GM23248 (cell line): ENCODE measurements around the gene VLDLR. TPM values are rescaled to one million over a fixed set of nuclear protein-coding genes. Genes with fewer than 3 reads are reported as not detected.

Source experiments
- DNase-seq: peaks from one replicate; pipeline ENCODE4 v3.0.0-alpha.2; 2015
- H2AFZ ChIP-seq: fragments of 200-600 bp; sonication (generic); 2 replicates; pipeline ENCODE4 v1.6.1; 2016; ENCODE audit warnings: antibody characterized with exemption
- H3F3A ChIP-seq: fragments of 200-600 bp; sonication (generic); 2 replicates; pipeline ENCODE4 v1.6.1; 2016; ENCODE audit warnings: mild to moderate bottlenecking, antibody characterized with exemption, mixed run types; ENCODE audit not compliant: insufficient read depth
- H3K27ac ChIP-seq: fragments of 200-600 bp; sonication (generic); 2 replicates; pipeline ENCODE4 v1.5.1; 2016; ENCODE audit warnings: mild to moderate bottlenecking
- H3K27me3 ChIP-seq: fragments of 200-600 bp; sonication (generic); replicated peaks from 2 replicates; pipeline ENCODE4 v1.6.1; 2016; ENCODE audit warnings: mild to moderate bottlenecking; ENCODE audit not compliant: insufficient read depth
- H3K36me3 ChIP-seq: fragments of 200-600 bp; sonication (generic); 2 replicates; pipeline ENCODE4 v1.6.1; 2016; ENCODE audit warnings: low read depth, mild to moderate bottlenecking
- H3K4me1 ChIP-seq: fragments of 200-600 bp; sonication (generic); 2 replicates; pipeline ENCODE4 v1.6.1; 2016; ENCODE audit warnings: mild to moderate bottlenecking; ENCODE audit not compliant: insufficient read depth
- H3K4me2 ChIP-seq: fragments of 200-600 bp; sonication (generic); one replicate; pipeline ENCODE4 v1.6.1; 2016; ENCODE audit warnings: mild to moderate bottlenecking; ENCODE audit not compliant: unreplicated experiment
- H3K4me3 ChIP-seq: fragments of 200-600 bp; sonication (generic); 2 replicates; pipeline ENCODE4 v1.5.1; 2016; ENCODE audit warnings: mild to moderate bottlenecking
- H3K79me2 ChIP-seq: fragments of 200-600 bp; sonication (generic); 2 replicates; pipeline ENCODE4 v1.6.1; 2016; ENCODE audit warnings: mild to moderate bottlenecking; ENCODE audit not compliant: insufficient read depth
- H3K9ac ChIP-seq: fragments of 200-600 bp; sonication (generic); 2 replicates; pipeline ENCODE4 v1.6.1; 2016; ENCODE audit warnings: mild to moderate bottlenecking
- H3K9me2 ChIP-seq: fragments of 200-600 bp; sonication (generic); 2 replicates; pipeline ENCODE4 v1.6.1; 2016; ENCODE audit warnings: mixed run types, mild to moderate bottlenecking, moderate library complexity; ENCODE audit not compliant: insufficient read depth
- H3K9me3 ChIP-seq: fragments of 200-600 bp; sonication (generic); one replicate; pipeline ENCODE4 v1.6.1; 2017; ENCODE audit warnings: low read depth
- H4K20me1 ChIP-seq: fragments of 200-600 bp; sonication (generic); 2 replicates; pipeline ENCODE4 v1.6.0; 2016; ENCODE audit not compliant: insufficient read depth
- EZH2 ChIP-seq: fragments of 200-600 bp; sonication (generic); IDR thresholded peaks from 2 replicates; pipeline ENCODE4 v1.6.1; 2018; ENCODE audit warnings: antibody characterized with exemption, mild to moderate bottlenecking; ENCODE audit not compliant: insufficient read depth, poor library complexity, severe bottlenecking
- EZH2phosphoT487 ChIP-seq: fragments of 200-600 bp; sonication (generic); IDR thresholded peaks from 2 replicates; pipeline ENCODE4 v1.6.1; 2018; ENCODE audit warnings: antibody characterized with exemption, moderate library complexity, mild to moderate bottlenecking, low read depth; ENCODE audit not compliant: insufficient read depth
- WGBS, 2 experiments: methylation state at CpG; one replicate each; pipeline ENCODE4 v1.1.6; 2015 to 2017; ENCODE audit warnings: low lambda C conversion rate in 2 of 2, low coverage in 1 of 2; ENCODE audit errors: missing lambda C conversion rate in 2 of 2; 5-methylcytosine and 5-hydroxymethylcytosine counted together
- in situ Hi-C: fragments of 300-500 bp; cut with MboI; formaldehyde crosslinking; loops from 2 replicates; pipeline ENCODE4 v1.15.0; 2020
- polyA plus RNA-seq: library from polyadenylated mRNA; unstranded; fragments of >200 nt; fragmentation: Nextera tagmentation; extraction: Ambion mirVana; gene quantifications from 2 replicates; pipeline ENCODE4 v1.2.1, GENCODE V29; 2016
- total RNA-seq: library from RNA; depleted of rRNA; stranded (reverse); fragments of >200 nt; shearing (Covaris generic); gene quantifications from 2 replicates; pipeline ENCODE4 v1.2.3, GENCODE V29; 2014

Gene VLDLR
- total and polyA plus RNA-seq, 2 experiments from 2014 or later = 15.1 to 29.2 TPM

- peaks cover 13% of the 10 kb centered on the region; the same call in 1 of the 2 replicates for H3F3A ChIP-seq
- no peaks in the 10 kb centered on the region for H4K20me1 ChIP-seq
- peaks cover 48% of the 10 kb centered on the region for H3K79me2 ChIP-seq
- H3K4me2 ChIP-seq = peak overlapping the region; percentile 85
- peak overlapping the region; percentile 90 for H2AFZ ChIP-seq
- no peaks in the 10 kb centered on the region for H3K27me3 ChIP-seq
- H3K4me1 ChIP-seq = peaks cover 6% of the 10 kb centered on the region; the same call in 1 of the 2 replicates
- in situ Hi-C loops = no loop called here
- DNase-seq = peak; percentile 73
- H3K27ac ChIP-seq = peak overlapping the region; percentile 69
- no peaks in the 10 kb centered on the region for H3K9me2 ChIP-seq
- no peaks in the 10 kb centered on the region for H3K36me3 ChIP-seq
- 1 to 2% methylated on average over 72 to 76 of the region's 82 CpGs for WGBS, 2 experiments
- TF ChIP-seq EZH2phosphoT487 = no peak
- no peak for TF ChIP-seq EZH2
- H3K4me3 ChIP-seq = peak overlapping the region; percentile 83
- no peaks in the 10 kb centered on the region for H3K9me3 ChIP-seq
- peak overlapping the region; percentile 80 for H3K9ac ChIP-seq
Measured at GRCh38 chr9:2622461-2623287, 1.1 kb downstream of the VLDLR start.

GRCh38 chr9:2623288-2624050, 1.9 kb downstream of the VLDLR start:
- Histone ChIP-seq H3K9me2 (no peaks in the 10 kb centered on the region), H3K4me3 (peak overlapping the region; percentile 83), H3K4me1 (peaks cover 6% of the 10 kb centered on the region; the same call in 1 of the 2 replicates), H3K9ac (peak overlapping the region; percentile 80), H3K36me3 (no peaks in the 10 kb centered on the region), H3F3A (peaks cover 13% of the 10 kb centered on the region; the same call in 1 of the 2 replicates), H3K27ac (peak overlapping the region; percentile 69; the same call in 1 of the 2 replicates), H2AFZ (peak overlapping the region; percentile 90), H3K9me3 (no peaks in the 10 kb centered on the region), H4K20me1 (no peaks in the 10 kb centered on the region), H3K27me3 (no peaks in the 10 kb centered on the region), H3K4me2 (peak overlapping the region; percentile 85), H3K79me2 (peaks cover 56% of the 10 kb centered on the region)
- no peak for TF ChIP-seq EZH2
- TF ChIP-seq EZH2phosphoT487 = no peak
- in situ Hi-C loops = no loop called here
- WGBS, 2 experiments = 25 to 26% methylated on average over 30 to 34 of the region's 34 CpGs
- peak; percentile 67 for DNase-seq

GRCh38 chr9:2624051-2624682, 2.6 kb downstream of the VLDLR start:
- H3K4me3 ChIP-seq = peak overlapping the region; percentile 83; the same call in 1 of the 2 replicates
- H3K36me3 ChIP-seq = no peaks in the 10 kb centered on the region
- H3K27ac ChIP-seq = no peak overlapping the region
- no peaks in the 10 kb centered on the region for H3K9me2 ChIP-seq
- H3K9me3 ChIP-seq = no peaks in the 10 kb centered on the region
- no peaks in the 10 kb centered on the region for H3K27me3 ChIP-seq
- no peak overlapping the region for H2AFZ ChIP-seq
- H4K20me1 ChIP-seq = no peaks in the 10 kb centered on the region
- no peak overlapping the region for H3K9ac ChIP-seq
- DNase-seq = no peak
- peaks cover 13% of the 10 kb centered on the region; the same call in 1 of the 2 replicates for H3F3A ChIP-seq
- TF ChIP-seq EZH2phosphoT487 (no peak), EZH2 (no peak)
- in situ Hi-C loops = no loop called here
- WGBS, 2 experiments = 94 to 95% methylated on average over 1 of the region's 1 CpG
- H3K79me2 ChIP-seq = peaks cover 63% of the 10 kb centered on the region
- H3K4me1 ChIP-seq = peaks cover 9% of the 10 kb centered on the region
- H3K4me2 ChIP-seq = peak overlapping the region; percentile 85

DNA sequence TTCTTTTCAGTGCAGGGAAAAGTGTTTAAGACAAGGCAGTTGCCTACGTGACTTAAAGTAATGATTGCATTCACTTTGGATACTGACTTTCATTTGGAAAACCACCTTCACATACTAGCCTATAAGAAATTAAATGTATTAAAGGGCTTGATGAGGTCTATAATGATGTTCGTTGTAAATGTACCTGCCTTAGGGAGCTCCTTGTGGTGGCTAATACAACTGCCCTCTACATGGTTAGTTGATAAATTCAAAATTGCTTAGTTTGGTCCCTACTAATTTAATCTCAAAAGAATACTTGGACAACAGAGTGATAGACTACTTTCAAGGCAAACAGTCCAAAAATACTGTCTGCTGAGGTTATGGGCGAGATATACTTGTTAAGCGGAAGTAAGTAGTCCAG, 3.8 kb downstream of the VLDLR start:
- Histone ChIP-seq H4K20me1 (peaks cover 3% of the 10 kb centered on the region; the same call in 1 of the 2 replicates), H3K9ac (no peak overlapping the region), H3K4me3 (no peak overlapping the region), H2AFZ (no peak overlapping the region), H3K27me3 (no peaks in the 10 kb centered on the region), H3K36me3 (no peaks in the 10 kb centered on the region), H3K4me2 (no peak overlapping the region), H3K27ac (no peak overlapping the region), H3K9me3 (no peaks in the 10 kb centered on the region), H3K79me2 (peaks cover 75% of the 10 kb centered on the region), H3K9me2 (no peaks in the 10 kb centered on the region), H3F3A (peaks cover 13% of the 10 kb centered on the region; the same call in 1 of the 2 replicates), H3K4me1 (peaks cover 9% of the 10 kb centered on the region)
- 86 to 91% methylated on average over 4 of the region's 4 CpGs for WGBS, 2 experiments
- DNase-seq = peak; percentile 6
- in situ Hi-C loops = no loop called here
- no peak for TF ChIP-seq EZH2phosphoT487
- no peak for TF ChIP-seq EZH2
